DOHH2 (cell line): ENCODE data around the gene MGAT5.

Experiments
- H3F3A ChIP-seq: fragments of 200-600 bp; sonication (generic), shearing (Covaris generic); 2 replicates; pipeline ENCODE4 v1.6.0; 2016; ENCODE audit warnings: antibody characterized with exemption, mild to moderate bottlenecking; ENCODE audit not compliant: control insufficient read depth, insufficient read depth
- H3K27ac ChIP-seq: fragments of 200-600 bp; sonication (generic); 2 replicates; pipeline ENCODE4 v1.5.1; 2014; ENCODE audit warnings: low read depth, mild to moderate bottlenecking, low read length, moderate library complexity
- H3K27me3 ChIP-seq: fragments of 200-600 bp; sonication (generic); 2 replicates; pipeline ENCODE4 v1.6.1; 2014; ENCODE audit warnings: mild to moderate bottlenecking, low read length, mixed read lengths; ENCODE audit not compliant: control insufficient read depth
- H3K36me3 ChIP-seq: fragments of 200-600 bp; sonication (generic); 2 replicates; pipeline ENCODE4 v1.6.1; 2014; ENCODE audit warnings: mild to moderate bottlenecking, low read length, moderate library complexity, mixed read lengths; ENCODE audit not compliant: control insufficient read depth
- H3K4me1 ChIP-seq: fragments of 200-600 bp; sonication (generic); 2 replicates; pipeline ENCODE4 v1.6.1; 2014; ENCODE audit warnings: mild to moderate bottlenecking, low read length, mixed read lengths; ENCODE audit not compliant: control insufficient read depth
- H3K4me2 ChIP-seq: fragments of 200-600 bp; sonication (generic); 2 replicates; pipeline ENCODE4 v1.6.0; 2014; ENCODE audit warnings: mild to moderate bottlenecking, low read length, moderate library complexity
- H3K4me3 ChIP-seq: fragments of 200-600 bp; sonication (generic); 2 replicates; pipeline ENCODE4 v1.5.1; 2014; ENCODE audit warnings: mild to moderate bottlenecking, low read length, mixed read lengths
- H3K79me2 ChIP-seq: fragments of 200-600 bp; sonication (generic); 2 replicates; pipeline ENCODE4 v1.6.1; 2014; ENCODE audit warnings: mild to moderate bottlenecking, low read length, mixed read lengths; ENCODE audit not compliant: control insufficient read depth
- H3K9me2 ChIP-seq: fragments of 200-600 bp; sonication (generic); replicated peaks from 2 replicates; pipeline ENCODE4 v1.6.1; 2014; ENCODE audit warnings: mild to moderate bottlenecking, low read length, mixed read lengths; ENCODE audit not compliant: control insufficient read depth
- H3K9me3 ChIP-seq: fragments of 200-600 bp; sonication (generic); 2 replicates; pipeline ENCODE4 v1.6.1; 2014; ENCODE audit warnings: antibody characterized with exemption, low read length, mixed read lengths; ENCODE audit not compliant: control insufficient read depth, insufficient read depth
- H4K20me1 ChIP-seq: fragments of 200-600 bp; sonication (generic); 2 replicates; pipeline ENCODE4 v1.6.0; 2014; ENCODE audit warnings: low read depth, mild to moderate bottlenecking, antibody characterized with exemption, low read length, moderate library complexity; ENCODE audit not compliant: control insufficient read depth, insufficient read depth
- EZH2phosphoT487 ChIP-seq: fragments of 200-600 bp; sonication (generic); IDR thresholded peaks from 2 replicates; pipeline ENCODE4 v1.6.1; 2017; ENCODE audit warnings: borderline replicate concordance, mild to moderate bottlenecking, antibody characterized with exemption, low read length, moderate library complexity, mixed read lengths
- TF ChIP-seq, protein P1 (sequence below): fragments of 200-600 bp; sonication (generic); IDR thresholded peaks from one replicate; pipeline ENCODE4 v1.5.1; 2014; ENCODE audit warnings: antibody characterized with exemption, mild to moderate bottlenecking, low read depth, low read length; ENCODE audit not compliant: poor library complexity, severe bottlenecking

Gene MGAT5

GRCh38 chr2:134389381-134389780 is 135.5 kb downstream of the MGAT5 start:
- H3K36me3 ChIP-seq: peaks cover 6% of the 10 kb centered on the region
- H3K27me3 ChIP-seq: no peaks in the 10 kb centered on the region
- no peaks in the 10 kb centered on the region for H3F3A ChIP-seq
- H3K9me2 ChIP-seq: no peaks in the 10 kb centered on the region
- H3K27ac ChIP-seq: no peak overlapping the region
- H3K79me2 ChIP-seq: no peaks in the 10 kb centered on the region
- TF ChIP-seq, protein P1, sequence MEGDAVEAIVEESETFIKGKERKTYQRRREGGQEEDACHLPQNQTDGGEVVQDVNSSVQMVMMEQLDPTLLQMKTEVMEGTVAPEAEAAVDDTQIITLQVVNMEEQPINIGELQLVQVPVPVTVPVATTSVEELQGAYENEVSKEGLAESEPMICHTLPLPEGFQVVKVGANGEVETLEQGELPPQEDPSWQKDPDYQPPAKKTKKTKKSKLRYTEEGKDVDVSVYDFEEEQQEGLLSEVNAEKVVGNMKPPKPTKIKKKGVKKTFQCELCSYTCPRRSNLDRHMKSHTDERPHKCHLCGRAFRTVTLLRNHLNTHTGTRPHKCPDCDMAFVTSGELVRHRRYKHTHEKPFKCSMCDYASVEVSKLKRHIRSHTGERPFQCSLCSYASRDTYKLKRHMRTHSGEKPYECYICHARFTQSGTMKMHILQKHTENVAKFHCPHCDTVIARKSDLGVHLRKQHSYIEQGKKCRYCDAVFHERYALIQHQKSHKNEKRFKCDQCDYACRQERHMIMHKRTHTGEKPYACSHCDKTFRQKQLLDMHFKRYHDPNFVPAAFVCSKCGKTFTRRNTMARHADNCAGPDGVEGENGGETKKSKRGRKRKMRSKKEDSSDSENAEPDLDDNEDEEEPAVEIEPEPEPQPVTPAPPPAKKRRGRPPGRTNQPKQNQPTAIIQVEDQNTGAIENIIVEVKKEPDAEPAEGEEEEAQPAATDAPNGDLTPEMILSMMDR: no peak
- TF ChIP-seq EZH2phosphoT487: no peak
- H4K20me1 ChIP-seq: no peaks in the 10 kb centered on the region
- no peaks in the 10 kb centered on the region for H3K9me3 ChIP-seq
- H3K4me3 ChIP-seq: no peak overlapping the region
- no peak overlapping the region for H3K4me2 ChIP-seq
- peaks cover 8% of the 10 kb centered on the region for H3K4me1 ChIP-seq

- H3K9me3 ChIP-seq: no peaks in the 10 kb centered on the region
- no peaks in the 10 kb centered on the region for H3K79me2 ChIP-seq
- H3K4me3 ChIP-seq: no peak overlapping the region
- no peaks in the 10 kb centered on the region for H3K9me2 ChIP-seq
- H3F3A ChIP-seq: no peaks in the 10 kb centered on the region
- no peak for TF ChIP-seq EZH2phosphoT487
- TF ChIP-seq, protein P1: no peak
- H3K27me3 ChIP-seq: no peaks in the 10 kb centered on the region
- H3K27ac ChIP-seq: no peak overlapping the region
- H3K4me1 ChIP-seq: peaks cover 8% of the 10 kb centered on the region
- 0 out of 2 replicates have a peak, but pooled peaks cover 4% of the 10 kb centered on the region for H3K36me3 ChIP-seq
- H3K4me2 ChIP-seq: no peak overlapping the region
- no peaks in the 10 kb centered on the region for H4K20me1 ChIP-seq
Observed at GRCh38 chr2:134391751-134392160, 137.9 kb downstream of the MGAT5 start.

- Histone ChIP-seq H3K36me3 (0 out of 2 replicates have a peak, but pooled peaks cover 4% of the 10 kb centered on the region), H4K20me1 (no peaks in the 10 kb centered on the region), H3K9me2 (no peaks in the 10 kb centered on the region), H3K4me3 (no peak overlapping the region), H3K27ac (no peak overlapping the region), H3K9me3 (no peaks in the 10 kb centered on the region), H3K27me3 (no peaks in the 10 kb centered on the region), H3K4me2 (no peak overlapping the region), H3K4me1 (peaks cover 8% of the 10 kb centered on the region), H3F3A (no peaks in the 10 kb centered on the region), H3K79me2 (no peaks in the 10 kb centered on the region)
- TF ChIP-seq, protein P1: peak; percentile 12
- no peak for TF ChIP-seq EZH2phosphoT487
Observed at GRCh38 chr2:134392442-134393074, 138.7 kb downstream of the MGAT5 start.
